ENCODE data around the gene TXNIP. TPM values are rescaled to one million over a fixed set of nuclear protein-coding genes. Genes with fewer than 3 reads are reported as not detected.

Gene TXNIP
- total RNA-seq, 3 donors from 2014 or later (not counting 1 experiment from before 2014, with no cell fraction given), result 984 to 1,724 (median 1,422) TPM

DNA sequence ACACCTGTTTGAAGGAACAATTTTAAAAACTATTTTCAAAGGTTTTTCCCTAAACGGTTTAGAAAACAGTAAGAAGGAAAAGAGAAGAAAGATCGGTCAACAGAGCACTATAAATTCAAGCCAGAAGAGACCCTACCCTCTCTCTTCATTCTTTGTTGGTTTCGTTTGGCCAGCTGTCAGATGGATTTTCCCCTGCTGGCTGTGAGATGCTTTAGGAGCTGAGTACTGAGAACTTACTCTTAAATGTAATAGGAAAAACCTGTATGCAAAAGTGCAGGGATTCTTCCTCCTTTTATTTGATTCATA, 1.3 kb upstream of the TXNIP start:
- H3K4me3 Mint-ChIP-seq, result peak overlapping the region; percentile 97
- peaks cover 60 to 65% of the 10 kb centered on the region in 2 donors for H3K4me1 Mint-ChIP-seq
- TF ChIP-seq, protein P1, sequence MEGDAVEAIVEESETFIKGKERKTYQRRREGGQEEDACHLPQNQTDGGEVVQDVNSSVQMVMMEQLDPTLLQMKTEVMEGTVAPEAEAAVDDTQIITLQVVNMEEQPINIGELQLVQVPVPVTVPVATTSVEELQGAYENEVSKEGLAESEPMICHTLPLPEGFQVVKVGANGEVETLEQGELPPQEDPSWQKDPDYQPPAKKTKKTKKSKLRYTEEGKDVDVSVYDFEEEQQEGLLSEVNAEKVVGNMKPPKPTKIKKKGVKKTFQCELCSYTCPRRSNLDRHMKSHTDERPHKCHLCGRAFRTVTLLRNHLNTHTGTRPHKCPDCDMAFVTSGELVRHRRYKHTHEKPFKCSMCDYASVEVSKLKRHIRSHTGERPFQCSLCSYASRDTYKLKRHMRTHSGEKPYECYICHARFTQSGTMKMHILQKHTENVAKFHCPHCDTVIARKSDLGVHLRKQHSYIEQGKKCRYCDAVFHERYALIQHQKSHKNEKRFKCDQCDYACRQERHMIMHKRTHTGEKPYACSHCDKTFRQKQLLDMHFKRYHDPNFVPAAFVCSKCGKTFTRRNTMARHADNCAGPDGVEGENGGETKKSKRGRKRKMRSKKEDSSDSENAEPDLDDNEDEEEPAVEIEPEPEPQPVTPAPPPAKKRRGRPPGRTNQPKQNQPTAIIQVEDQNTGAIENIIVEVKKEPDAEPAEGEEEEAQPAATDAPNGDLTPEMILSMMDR (IDR thresholded peaks at IDR 0.05), result no peak
- peaks cover 38% of the 10 kb centered on the region for H3K36me3 Mint-ChIP-seq
- intact Hi-C loops (cut with micrococcal nuclease), result loop anchor here (1.0 to 5.0 kb wide), 4 partner anchors 17 to 70 kb away; partner anchors contain the start of genes ANKRD34A, POLR3GL and RBM8A
- H3K27ac Mint-ChIP-seq, result peak overlapping the region; percentile 97 to 99
- peaks cover 42% of the 10 kb centered on the region for H3K4me1 ChIP-seq (ENCODE audit: control insufficient read depth, insufficient read depth, low read length)
- H3K9me3 ChIP-seq (ENCODE audit: control insufficient read depth, insufficient read depth, low read length), result no peaks in the 10 kb centered on the region
- no CpG with 5 or more reads among the region's 3 CpGs for WGBS (ENCODE audit: insufficient coverage)
- H3K27ac ChIP-seq (ENCODE audit: low read length), result peak overlapping the region; percentile 88
- peaks cover 31% of the 10 kb centered on the region for H3K36me3 ChIP-seq (ENCODE audit: control insufficient read depth, insufficient read depth, low read length)
- DNase-seq (peak in 1 of 2 donors; percentile 58), ATAC-seq (no peak)
- H3K27me3 Mint-ChIP-seq (ENCODE audit: low read depth in 2 of 2), result no peaks in the 10 kb centered on the region
- H3K4me3 ChIP-seq (ENCODE audit: low read length), result peak overlapping the region; percentile 64
- no peaks in the 10 kb centered on the region for H3K9me3 Mint-ChIP-seq
- no peaks in the 10 kb centered on the region for H3K27me3 ChIP-seq (ENCODE audit: control insufficient read depth, insufficient read depth, low read length)

DNA sequence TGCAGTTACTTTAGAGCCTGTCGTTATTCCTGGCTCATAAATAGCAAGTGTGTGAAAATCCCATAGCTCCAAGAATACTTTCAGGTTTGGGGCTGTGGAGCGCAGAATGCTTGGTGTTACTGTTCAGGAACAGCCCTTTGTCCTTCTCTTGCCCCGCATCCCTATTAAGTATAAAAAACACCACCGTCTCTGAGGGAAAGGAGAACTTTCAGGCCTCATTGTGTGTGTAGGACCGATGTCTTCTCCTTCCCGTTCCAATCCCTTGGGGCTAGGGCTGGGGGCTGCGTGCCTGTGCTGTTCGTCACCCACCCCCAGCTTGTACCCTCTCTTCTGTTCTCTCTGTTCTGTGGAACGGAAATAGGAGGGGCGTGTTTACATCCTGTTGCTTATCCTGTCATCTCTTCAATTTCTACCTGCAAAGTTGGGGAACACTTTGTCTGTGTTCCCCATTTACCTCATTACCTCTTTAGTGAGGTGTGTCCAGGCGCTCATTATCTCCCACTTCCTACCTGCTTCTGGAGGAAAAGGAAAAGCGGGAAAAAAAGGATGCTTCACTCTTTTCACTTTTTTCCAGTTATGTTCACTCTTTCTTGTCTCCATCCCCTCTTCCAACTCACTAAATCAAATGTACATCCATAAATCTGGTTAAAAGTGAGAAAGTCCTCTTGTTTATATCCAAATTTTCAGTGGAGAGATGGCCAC, 788 bp upstream of the TXNIP start:
- Histone ChIP-seq H3K27me3 (ENCODE audit: control insufficient read depth, insufficient read depth, low read length) (no peaks in the 10 kb centered on the region), H3K4me3 (ENCODE audit: low read length) (peak overlapping the region; percentile 64), H3K4me1 (ENCODE audit: control insufficient read depth, insufficient read depth, low read length) (peaks cover 46% of the 10 kb centered on the region), H3K27ac (ENCODE audit: low read length) (peak overlapping the region; percentile 88), H3K9me3 (ENCODE audit: control insufficient read depth, insufficient read depth, low read length) (no peaks in the 10 kb centered on the region), H3K36me3 (ENCODE audit: control insufficient read depth, insufficient read depth, low read length) (peaks cover 36% of the 10 kb centered on the region)
- peaks cover 65 to 70% of the 10 kb centered on the region in 2 donors for H3K4me1 Mint-ChIP-seq
- peak overlapping the region; percentile 97 for H3K4me3 Mint-ChIP-seq
- ATAC-seq (peak; percentile 22 to 40 (median 30)), DNase-seq (peak; percentile 43 to 83)
- TF ChIP-seq, protein P1 (IDR thresholded peaks at IDR 0.05), result peak; percentile 13
- no peaks in the 10 kb centered on the region for H3K27me3 Mint-ChIP-seq (ENCODE audit: low read depth in 2 of 2)
- peaks cover 42% of the 10 kb centered on the region for H3K36me3 Mint-ChIP-seq
- intact Hi-C loops (cut with micrococcal nuclease), result loop anchor here (1.0 to 5.0 kb wide), 4 partner anchors 17 to 70 kb away; partner anchors contain the start of genes ANKRD34A, POLR3GL and RBM8A
- WGBS (ENCODE audit: insufficient coverage), result 0% methylated on average over 5 of the region's 12 CpGs
- H3K9me3 Mint-ChIP-seq, result no peaks in the 10 kb centered on the region
- H3K27ac Mint-ChIP-seq, result peak overlapping the region; percentile 97 to 99

DNA sequence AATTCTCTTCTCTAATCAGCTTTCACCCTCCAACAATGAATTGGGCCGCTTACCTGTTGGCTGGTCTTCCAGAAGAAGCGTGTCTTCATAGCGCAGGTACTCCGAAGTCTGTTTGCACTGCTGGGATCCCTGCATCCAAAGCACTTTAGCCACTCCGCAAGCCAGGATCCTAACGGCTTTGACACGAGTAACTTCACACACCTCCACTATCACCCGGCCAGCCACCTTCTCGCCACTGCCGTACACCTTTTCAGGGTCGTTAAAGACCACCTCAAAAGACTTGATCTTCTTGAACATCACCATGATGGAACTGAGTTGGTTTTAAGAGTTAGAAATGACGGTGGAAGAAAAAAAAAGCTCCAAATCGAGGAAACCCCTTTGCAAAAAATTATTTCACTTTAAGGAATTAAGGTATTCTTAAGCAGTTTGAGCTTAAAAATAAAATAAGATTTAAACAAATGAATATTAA, 381 bp downstream of the TXNIP start:
- no peaks in the 10 kb centered on the region for H3K9me3 ChIP-seq (ENCODE audit: control insufficient read depth, insufficient read depth, low read length)
- peak in 1 of 2 donors; percentile 36 for DNase-seq
- ATAC-seq, result no peak
- H3K27me3 ChIP-seq (ENCODE audit: control insufficient read depth, insufficient read depth, low read length), result no peaks in the 10 kb centered on the region
- Mint-ChIP-seq H3K27me3 (ENCODE audit: low read depth in 2 of 2) (no peaks in the 10 kb centered on the region), H3K4me3 (peak overlapping the region; percentile 97), H3K4me1 (peaks cover 76 to 81% of the 10 kb centered on the region in 2 donors), H3K9me3 (no peaks in the 10 kb centered on the region), H3K27ac (peak overlapping the region; percentile 97 to 99), H3K36me3 (peaks cover 47% of the 10 kb centered on the region)
- peaks cover 41% of the 10 kb centered on the region for H3K36me3 ChIP-seq (ENCODE audit: control insufficient read depth, insufficient read depth, low read length)
- intact Hi-C loops (cut with micrococcal nuclease), result loop anchor here (2.0 to 5.0 kb wide), 4 partner anchors 17 to 69 kb away; partner anchors contain the start of genes ANKRD34A, POLR3GL and RBM8A
- under 1% methylated on average over 8 of the region's 13 CpGs for WGBS (ENCODE audit: insufficient coverage)
- TF ChIP-seq, protein P1 (IDR thresholded peaks at IDR 0.05), result no peak
- H3K4me1 ChIP-seq (ENCODE audit: control insufficient read depth, insufficient read depth, low read length), result peaks cover 52% of the 10 kb centered on the region
- H3K27ac ChIP-seq (ENCODE audit: low read length), result peak overlapping the region; percentile 88
- peak overlapping the region; percentile 64 for H3K4me3 ChIP-seq (ENCODE audit: low read length)

Data from natural killer cell (primary cell).